Stimulated activated effector memory CD8-positive, alpha-beta T cell treated with anti-CD3 and anti-CD28 coated beads, Interleukin-12 subunit alpha, Interleukin-12 subunit beta, amount 100 ng/mL, for 72 hours (primary cell): Measurements from ENCODE around the gene C15orf39.

Experiments
- ATAC-seq: fragments of 150-1000 bp; cut with Tn5 transposase; 2 replicates; pipeline ENCODE4 v1.10.0; 2021
- DNase-seq, 2 donors: peaks; one replicate each; pipeline ENCODE4 v3.0.0; 2021 to 2022; ENCODE audit warnings: low spot score in 2 of 2
- H3K27ac Mint-ChIP-seq: one replicate; pipeline ENCODE4 v1.8.0; 2022; ENCODE audit warnings: mild to moderate bottlenecking, mixed read lengths
- H3K36me3 Mint-ChIP-seq: one replicate; pipeline ENCODE4 v1.8.0; 2022; ENCODE audit warnings: mild to moderate bottlenecking, mixed read lengths
- H3K4me1 Mint-ChIP-seq: one replicate; pipeline ENCODE4 v1.8.0; 2022; ENCODE audit warnings: mixed read lengths
- H3K4me3 Mint-ChIP-seq: one replicate; pipeline ENCODE4 v1.8.0; 2022; ENCODE audit warnings: mild to moderate bottlenecking, mixed read lengths
- H3K9me3 Mint-ChIP-seq: one replicate; pipeline ENCODE4 v1.8.0; 2022; ENCODE audit warnings: mixed read lengths

C15orf39 gene

DNA sequence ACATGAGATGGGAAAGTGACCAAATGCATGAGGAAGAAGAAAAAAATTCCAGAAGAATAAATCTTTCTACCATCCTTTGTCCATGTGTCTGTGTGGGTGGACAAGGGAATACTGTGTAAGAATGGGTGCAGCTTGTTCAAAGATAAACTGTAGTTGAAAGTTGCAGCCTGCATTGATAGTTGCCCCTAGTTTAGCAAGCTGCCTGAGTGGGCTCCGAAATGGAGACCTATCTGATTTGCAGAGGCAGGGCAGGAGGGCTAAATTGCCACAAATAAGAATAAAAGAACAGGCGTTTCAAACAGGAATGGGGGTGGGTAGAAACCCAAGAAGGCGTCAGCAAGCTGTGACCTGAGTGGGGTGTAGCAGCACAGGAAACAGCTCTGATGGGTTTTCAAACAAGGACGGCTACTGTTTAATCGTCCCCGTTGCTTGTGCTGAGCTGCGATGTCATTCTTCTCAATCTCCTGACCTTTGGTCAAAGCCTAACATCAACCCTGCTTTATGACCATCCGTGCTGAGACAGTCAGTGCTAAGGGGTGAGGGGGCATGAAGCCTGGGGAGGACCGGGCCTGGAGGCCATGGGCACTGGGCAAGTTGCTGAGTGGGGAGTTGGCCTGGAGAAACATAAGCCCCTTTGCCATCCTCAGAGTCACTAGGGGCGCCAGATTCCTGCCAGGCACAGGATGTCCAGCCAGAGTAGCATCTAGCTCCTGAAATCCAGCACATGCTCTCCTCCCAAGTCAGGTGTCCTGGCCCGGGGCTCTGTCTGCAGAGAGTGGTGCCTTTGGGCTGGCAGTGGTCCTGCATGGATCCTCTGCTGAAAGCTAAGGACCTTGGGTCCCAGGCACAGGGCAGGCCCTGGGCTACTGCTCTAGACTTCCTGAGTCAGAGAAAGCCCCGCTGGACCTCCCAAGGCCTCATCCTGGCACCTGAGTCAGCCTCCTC, 19.2 kb upstream of the C15orf39 start:
- DNase-seq (no peak), ATAC-seq (peak; percentile 48)
- Mint-ChIP-seq H3K4me1 (no peaks in the 10 kb centered on the region), H3K27ac (no peak overlapping the region), H3K4me3 (no peak overlapping the region), H3K36me3 (no peaks in the 10 kb centered on the region), H3K9me3 (no peaks in the 10 kb centered on the region)

GRCh38 chr15:75185271-75186029, 16.2 kb upstream of the C15orf39 start:
- H3K9me3 Mint-ChIP-seq, result no peaks in the 10 kb centered on the region
- no peak for ATAC-seq
- H3K36me3 Mint-ChIP-seq, result no peaks in the 10 kb centered on the region
- H3K4me1 Mint-ChIP-seq, result no peaks in the 10 kb centered on the region
- no peak overlapping the region for H3K27ac Mint-ChIP-seq
- no peak for DNase-seq
- H3K4me3 Mint-ChIP-seq, result no peak overlapping the region

- H3K9me3 Mint-ChIP-seq, result no peaks in the 10 kb centered on the region
- no peak for ATAC-seq
- no peak overlapping the region for H3K4me3 Mint-ChIP-seq
- H3K4me1 Mint-ChIP-seq, result no peaks in the 10 kb centered on the region
- no peaks in the 10 kb centered on the region for H3K36me3 Mint-ChIP-seq
- H3K27ac Mint-ChIP-seq, result no peak overlapping the region
- DNase-seq, result no peak
These were observed 15.6 kb upstream of the C15orf39 start for GRCh38 chr15:75186044-75186443.

DNA sequence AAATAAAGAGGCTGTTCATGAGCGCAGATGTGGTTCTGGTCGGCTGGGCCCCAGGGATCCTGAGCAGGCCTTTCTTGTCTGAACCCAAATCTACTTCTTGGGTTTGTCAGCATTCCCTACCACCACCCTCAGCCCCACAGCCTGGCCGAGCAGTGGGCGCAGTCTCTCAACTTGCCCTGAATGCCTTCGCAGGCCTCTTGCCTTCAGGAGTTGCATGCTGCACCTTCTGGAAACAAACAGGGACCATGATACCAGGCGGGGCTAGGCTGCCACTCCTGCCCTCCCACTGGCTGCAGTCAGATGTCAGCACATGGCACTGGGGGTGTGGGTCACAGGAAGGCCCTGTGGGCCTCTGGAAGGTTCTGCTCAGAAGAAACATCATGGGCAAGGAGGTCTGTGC, 13.2 kb upstream of the C15orf39 start:
- Mint-ChIP-seq H3K36me3 (no peaks in the 10 kb centered on the region), H3K9me3 (no peaks in the 10 kb centered on the region), H3K4me3 (no peak overlapping the region), H3K4me1 (no peaks in the 10 kb centered on the region), H3K27ac (no peak overlapping the region)
- no peak for ATAC-seq
- DNase-seq, result no peak

DNA sequence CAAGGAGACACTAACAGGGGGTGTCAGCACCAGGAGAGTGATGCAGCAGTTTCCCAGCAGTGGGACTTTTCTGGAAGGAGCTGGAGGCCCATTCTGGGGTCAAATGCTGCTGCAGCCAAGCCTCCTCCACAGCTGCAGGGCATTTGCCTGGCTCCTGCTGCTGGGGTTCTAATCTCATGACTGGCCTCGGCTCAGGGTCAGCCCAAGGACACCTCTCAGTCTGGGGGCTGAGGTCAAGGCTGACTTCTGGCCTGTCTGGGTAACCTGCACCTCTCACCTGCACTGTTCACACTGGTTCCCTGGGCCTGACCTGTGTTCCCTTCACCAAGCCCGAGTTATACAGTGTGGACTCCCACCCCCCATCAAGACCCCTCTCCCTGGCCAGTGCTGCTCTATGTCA, 10.4 kb upstream of the C15orf39 start:
- H3K9me3 Mint-ChIP-seq, result no peaks in the 10 kb centered on the region
- ATAC-seq (no peak), DNase-seq (no peak)
- no peak overlapping the region for H3K4me3 Mint-ChIP-seq
- peak overlapping the region; percentile 43 for H3K27ac Mint-ChIP-seq
- H3K36me3 Mint-ChIP-seq, result no peaks in the 10 kb centered on the region
- H3K4me1 Mint-ChIP-seq, result no peaks in the 10 kb centered on the region

- Mint-ChIP-seq H3K4me3 (no peak overlapping the region), H3K36me3 (no peaks in the 10 kb centered on the region), H3K9me3 (no peaks in the 10 kb centered on the region), H3K4me1 (no peaks in the 10 kb centered on the region), H3K27ac (no peak overlapping the region)
- ATAC-seq, result no peak
- DNase-seq, result no peak
These were observed 9.4 kb upstream of the C15orf39 start for GRCh38 chr15:75192307-75192706.

DNA sequence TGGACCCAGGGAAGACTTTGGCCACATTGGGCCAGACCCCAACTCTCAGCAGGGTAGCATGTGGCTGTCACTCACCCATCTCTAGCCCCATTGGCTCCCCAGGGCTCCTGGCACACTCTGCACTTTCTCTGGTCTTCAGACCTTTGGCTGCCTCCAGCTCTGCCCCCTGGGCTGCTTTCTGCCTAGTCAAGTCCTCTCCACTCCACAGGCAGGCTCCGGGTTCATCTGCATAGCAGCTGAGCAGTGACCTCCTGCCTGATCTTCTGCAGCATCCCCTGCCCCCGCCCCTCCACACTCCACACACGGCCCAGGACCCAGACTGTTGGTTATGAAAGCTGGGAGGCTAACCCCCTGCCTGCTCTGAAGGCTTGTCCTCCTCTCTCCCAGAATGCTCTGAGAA, 8.4 kb upstream of the C15orf39 start:
- Mint-ChIP-seq H3K4me1 (peaks cover 1% of the 10 kb centered on the region), H3K4me3 (no peak overlapping the region), H3K9me3 (no peaks in the 10 kb centered on the region), H3K36me3 (no peaks in the 10 kb centered on the region), H3K27ac (no peak overlapping the region)
- DNase-seq (no peak), ATAC-seq (no peak)

DNA sequence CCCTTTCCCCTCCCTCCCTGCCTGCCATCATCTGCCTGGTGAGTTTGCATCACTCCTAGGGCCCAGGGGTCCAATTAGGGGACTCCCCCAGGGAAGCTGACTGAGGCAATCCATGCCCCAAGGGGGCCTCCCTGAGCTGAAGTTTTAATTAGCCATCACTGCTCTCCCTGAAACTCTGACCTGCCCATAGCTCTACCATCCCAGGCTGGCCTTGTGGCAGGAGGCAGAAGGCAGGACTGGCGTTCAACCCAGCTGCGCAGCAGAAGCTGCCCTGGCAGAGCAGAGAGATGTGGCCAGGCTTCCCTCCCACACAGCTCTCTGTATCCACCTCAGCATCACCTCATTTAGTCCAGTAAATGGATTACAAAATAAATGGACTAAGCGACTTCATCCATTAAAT, 7.7 kb upstream of the C15orf39 start:
- Mint-ChIP-seq H3K4me3 (no peak overlapping the region), H3K4me1 (peaks cover 8% of the 10 kb centered on the region), H3K27ac (no peak overlapping the region), H3K36me3 (no peaks in the 10 kb centered on the region), H3K9me3 (no peaks in the 10 kb centered on the region)
- DNase-seq (no peak), ATAC-seq (no peak)

GRCh38 chr15:75194397-75194796, 7.3 kb upstream of the C15orf39 start:
- Mint-ChIP-seq H3K27ac (no peak overlapping the region), H3K4me3 (no peak overlapping the region), H3K9me3 (no peaks in the 10 kb centered on the region), H3K36me3 (no peaks in the 10 kb centered on the region), H3K4me1 (peaks cover 13% of the 10 kb centered on the region)
- DNase-seq, result no peak
- no peak for ATAC-seq

DNA sequence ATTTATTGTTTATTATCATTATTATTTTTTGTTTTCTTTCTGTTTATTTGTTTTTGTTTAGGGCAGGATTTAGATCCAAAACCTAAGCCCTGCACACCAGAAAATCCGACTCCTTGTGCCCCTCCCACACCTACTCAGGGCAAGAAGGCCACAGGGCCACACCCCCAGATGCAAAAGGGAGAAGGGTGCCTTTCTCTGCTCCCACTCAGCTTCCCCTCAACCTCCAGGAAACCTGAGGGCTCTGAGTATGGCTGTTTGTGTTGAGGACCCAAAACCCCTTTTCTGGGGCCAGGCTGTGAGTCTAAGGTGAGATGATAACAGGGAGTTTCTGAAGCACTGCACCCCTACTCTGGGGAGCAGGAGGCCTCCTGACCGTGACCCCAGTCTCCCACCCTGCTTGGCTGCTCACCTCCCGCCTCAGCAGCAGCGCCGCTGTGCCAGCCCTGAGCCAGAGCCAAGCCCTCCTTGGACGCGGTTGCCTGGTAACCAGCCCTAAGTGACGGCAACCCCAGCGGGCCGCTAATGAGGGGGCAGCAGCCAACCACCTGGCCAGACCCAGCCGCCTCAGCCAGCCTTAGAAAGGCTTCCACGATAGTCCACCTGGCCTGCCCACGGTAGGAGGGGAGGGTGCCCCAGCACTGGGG, 6.4 kb upstream of the C15orf39 start:
- H3K27ac Mint-ChIP-seq, result no peak overlapping the region
- H3K4me3 Mint-ChIP-seq, result no peak overlapping the region
- no peaks in the 10 kb centered on the region for H3K9me3 Mint-ChIP-seq
- ATAC-seq, result no peak
- H3K4me1 Mint-ChIP-seq, result peaks cover 21% of the 10 kb centered on the region
- no peaks in the 10 kb centered on the region for H3K36me3 Mint-ChIP-seq
- DNase-seq, result no peak

DNA sequence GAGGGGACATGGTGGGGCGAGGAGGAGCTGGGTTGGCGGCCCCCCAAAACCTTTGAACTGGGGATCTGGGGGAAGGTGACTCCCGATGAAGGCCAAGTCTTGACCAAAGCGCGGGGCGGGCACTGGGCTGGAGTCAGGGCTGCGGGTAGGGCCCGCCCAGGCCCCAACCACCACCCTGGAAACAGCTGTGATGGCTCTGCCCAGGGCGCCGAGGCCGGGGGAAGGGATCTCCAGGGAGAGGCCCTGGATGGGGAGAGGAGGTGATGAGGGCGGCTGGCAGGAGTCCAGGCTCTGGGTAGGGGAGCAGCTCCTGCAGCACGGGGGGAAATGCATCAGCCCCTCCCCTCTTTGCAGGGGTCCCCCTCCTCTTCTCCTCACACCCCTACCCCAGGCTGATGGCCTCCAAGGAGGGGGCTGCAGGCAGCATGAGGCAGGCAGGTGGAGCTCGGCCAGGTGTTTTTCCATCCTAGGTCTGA, 5.9 kb upstream of the C15orf39 start:
- Mint-ChIP-seq H3K27ac (no peak overlapping the region), H3K9me3 (no peaks in the 10 kb centered on the region), H3K4me1 (peaks cover 27% of the 10 kb centered on the region), H3K36me3 (no peaks in the 10 kb centered on the region), H3K4me3 (no peak overlapping the region)
- no peak for DNase-seq
- no peak for ATAC-seq

- H3K36me3 Mint-ChIP-seq, result peaks cover 6% of the 10 kb centered on the region
- no peak for ATAC-seq
- no peak overlapping the region for H3K27ac Mint-ChIP-seq
- H3K9me3 Mint-ChIP-seq, result no peaks in the 10 kb centered on the region
- DNase-seq, result no peak
- H3K4me1 Mint-ChIP-seq, result peaks cover 33% of the 10 kb centered on the region
- H3K4me3 Mint-ChIP-seq, result no peak overlapping the region
These were observed 4.5 kb upstream of the C15orf39 start for GRCh38 chr15:75197062-75197630.

DNA sequence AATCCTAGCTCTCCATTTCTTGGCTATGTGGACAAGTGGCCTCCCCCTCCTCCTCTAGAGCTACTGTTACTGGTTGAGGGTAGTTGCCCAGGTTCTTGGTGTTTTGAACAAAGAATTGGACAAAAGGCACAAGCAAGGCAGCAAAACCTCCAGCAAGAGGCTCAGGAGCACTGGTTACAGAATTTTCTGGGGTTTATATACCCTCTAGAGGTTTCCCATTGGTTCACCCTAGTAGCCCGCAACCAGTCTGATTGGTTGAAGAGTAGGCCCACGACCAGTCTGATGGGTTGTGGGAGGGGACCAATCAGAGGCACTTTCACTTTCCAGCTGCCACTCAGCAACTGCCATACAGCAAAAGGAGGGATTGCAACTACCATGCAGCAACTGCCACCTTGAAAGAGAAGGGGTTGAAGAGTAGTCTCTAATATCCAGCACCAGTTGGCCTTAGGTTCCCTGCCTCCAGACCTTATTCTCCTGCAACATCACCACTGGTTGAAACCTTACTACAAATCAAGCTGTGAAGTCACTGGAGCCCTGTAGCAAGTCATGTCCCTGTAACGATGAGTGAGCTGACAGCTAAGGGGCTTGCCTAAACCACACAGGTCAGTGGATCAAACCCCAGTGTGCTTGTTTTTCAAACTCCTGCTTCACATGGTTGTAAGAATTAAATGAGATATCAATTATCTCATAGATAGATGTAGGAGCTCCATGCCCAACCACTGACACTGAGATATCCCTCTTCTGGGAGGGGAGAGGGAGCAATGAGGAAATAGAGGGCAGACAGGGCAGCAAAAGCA, 2.9 kb upstream of the C15orf39 start:
- Mint-ChIP-seq H3K9me3 (no peaks in the 10 kb centered on the region), H3K36me3 (peaks cover 6% of the 10 kb centered on the region), H3K4me1 (peaks cover 41% of the 10 kb centered on the region), H3K4me3 (no peak overlapping the region), H3K27ac (no peak overlapping the region)
- ATAC-seq (no peak), DNase-seq (no peak)

- ATAC-seq (no peak), DNase-seq (no peak)
- Mint-ChIP-seq H3K9me3 (no peaks in the 10 kb centered on the region), H3K4me3 (no peak overlapping the region), H3K27ac (no peak overlapping the region), H3K4me1 (peaks cover 48% of the 10 kb centered on the region), H3K36me3 (peaks cover 6% of the 10 kb centered on the region)
These were observed 2.2 kb upstream of the C15orf39 start for GRCh38 chr15:75199357-75199940.
